A673 (cell line): ENCODE data around the gene USP48. TPM values are rescaled to one million over a fixed set of nuclear protein-coding genes. Genes with fewer than 3 reads are reported as not detected.

Source experiments
- BruUV-seq: library from RNA; stranded (reverse); fragments of 400-500 nt; replicated peaks from 2 replicates; lab custom pipeline; 2021; lab: Mats Ljungman, UMichigan
- CTCF ChIA-PET: fragments of 300-600 bp; sonication (Branson Sonifier 250); formaldehyde crosslinking; loops from one replicate; lab custom pipeline; 2022; ENCODE audit warnings: antibody characterized with exemption; lab: Charles Lee
- POLR2A ChIA-PET: fragments of 300-600 bp; sonication (Branson Sonifier 250); formaldehyde crosslinking; loops from one replicate; lab custom pipeline; 2022; ENCODE audit warnings: antibody characterized with exemption; ENCODE audit not compliant: low non-redundant PET; lab: Charles Lee
- DNase-seq: peaks from one replicate; pipeline ENCODE4 v3.0.0-alpha.2; 2015; ENCODE audit warnings: low spot score
- H3K27ac ChIP-seq: fragments of 200-600 bp; sonication (generic); 2 replicates; pipeline ENCODE4 v1.5.1; 2016; ENCODE audit warnings: mixed run types, low read depth, mild to moderate bottlenecking, mixed read lengths, antibody characterized with exemption, low read length; ENCODE audit not compliant: poor library complexity, severe bottlenecking
- H3K27me3 ChIP-seq: fragments of 200-600 bp; sonication (generic); replicated peaks from 2 replicates; pipeline ENCODE4 v1.6.1; 2017; ENCODE audit warnings: mixed run types, low read depth, mild to moderate bottlenecking, mixed read lengths, antibody characterized with exemption, low read length; ENCODE audit not compliant: insufficient read depth, poor library complexity
- H3K36me3 ChIP-seq: fragments of 200-600 bp; sonication (generic); 2 replicates; pipeline ENCODE4 v1.6.1; 2016; ENCODE audit warnings: mixed run types, mild to moderate bottlenecking, mixed read lengths, antibody characterized with exemption, low read length; ENCODE audit not compliant: insufficient read depth, poor library complexity, severe bottlenecking
- H3K4me1 ChIP-seq: fragments of 200-600 bp; sonication (generic); 2 replicates; pipeline ENCODE4 v1.6.1; 2017; ENCODE audit warnings: mixed run types, mild to moderate bottlenecking, mixed read lengths, antibody characterized with exemption, low read length; ENCODE audit not compliant: insufficient read depth, poor library complexity, severe bottlenecking
- H3K4me3 ChIP-seq: fragments of 200-600 bp; sonication (generic); 2 replicates; pipeline ENCODE4 v1.5.1; 2016; ENCODE audit warnings: low read depth, mixed run types, mild to moderate bottlenecking, mixed read lengths, low read length; ENCODE audit not compliant: poor library complexity, severe bottlenecking
- H3K9me3 ChIP-seq: fragments of 200-600 bp; sonication (generic); 2 replicates; pipeline ENCODE4 v1.6.1; 2016; ENCODE audit warnings: mixed run types, low read depth, mild to moderate bottlenecking, mixed read lengths, antibody characterized with exemption, low read length; ENCODE audit not compliant: poor library complexity, severe bottlenecking
- EZH2 ChIP-seq: fragments of 200-600 bp; sonication (generic); IDR thresholded peaks from 2 replicates; pipeline ENCODE4 v1.6.1; 2017; ENCODE audit warnings: borderline replicate concordance, low read depth, mild to moderate bottlenecking, mixed read lengths, antibody characterized with exemption, low read length; ENCODE audit not compliant: poor library complexity, severe bottlenecking
- intact Hi-C: fragments of 100-400 bp; cut with micrococcal nuclease; formaldehyde crosslinking; loops from one replicate; pipeline ENCODE4 v1.10.0; 2022; ENCODE audit not compliant: unreplicated experiment
- total RNA-seq: library from RNA; stranded (reverse); gene quantifications from 2 replicates; pipeline ENCODE4 v1.2.3, GENCODE V29; 2021
- TF ChIP-seq, protein P1 (sequence below): fragments of 300-800, 200-600 bp; sonication (generic); conservative IDR thresholded peaks from 2 replicates; pipeline ENCODE4 v1.5.1; 2017; ENCODE audit warnings: low read depth, mild to moderate bottlenecking, antibody characterized with exemption, low read length, moderate library complexity, mixed read lengths

The USP48 gene
- total RNA-seq, 1 experiment from 2014 or later, result 74.1 TPM

GRCh38 chr1:21761052-21761451 lies 21.9 kb downstream of the USP48 start:
- H3K36me3 ChIP-seq, result peaks cover 4% of the 10 kb centered on the region
- no peak overlapping the region for H3K27ac ChIP-seq
- intact Hi-C loops, result no loop called here
- BruUV-seq, result no TSS peak
- H3K4me1 ChIP-seq, result peaks cover 16% of the 10 kb centered on the region
- POLR2A ChIA-PET, result interaction anchor here (0.9 kb wide), 1 partner anchor 380 kb away, joined by 3 read pairs; no protein-coding TSS in a partner anchor
- no peaks in the 10 kb centered on the region for H3K9me3 ChIP-seq
- no peak overlapping the region for H3K4me3 ChIP-seq
- no peaks in the 10 kb centered on the region for H3K27me3 ChIP-seq
- CTCF ChIA-PET, result no interaction called here
- DNase-seq, result no peak
- TF ChIP-seq EZH2, result no peak
- TF ChIP-seq, protein P1, sequence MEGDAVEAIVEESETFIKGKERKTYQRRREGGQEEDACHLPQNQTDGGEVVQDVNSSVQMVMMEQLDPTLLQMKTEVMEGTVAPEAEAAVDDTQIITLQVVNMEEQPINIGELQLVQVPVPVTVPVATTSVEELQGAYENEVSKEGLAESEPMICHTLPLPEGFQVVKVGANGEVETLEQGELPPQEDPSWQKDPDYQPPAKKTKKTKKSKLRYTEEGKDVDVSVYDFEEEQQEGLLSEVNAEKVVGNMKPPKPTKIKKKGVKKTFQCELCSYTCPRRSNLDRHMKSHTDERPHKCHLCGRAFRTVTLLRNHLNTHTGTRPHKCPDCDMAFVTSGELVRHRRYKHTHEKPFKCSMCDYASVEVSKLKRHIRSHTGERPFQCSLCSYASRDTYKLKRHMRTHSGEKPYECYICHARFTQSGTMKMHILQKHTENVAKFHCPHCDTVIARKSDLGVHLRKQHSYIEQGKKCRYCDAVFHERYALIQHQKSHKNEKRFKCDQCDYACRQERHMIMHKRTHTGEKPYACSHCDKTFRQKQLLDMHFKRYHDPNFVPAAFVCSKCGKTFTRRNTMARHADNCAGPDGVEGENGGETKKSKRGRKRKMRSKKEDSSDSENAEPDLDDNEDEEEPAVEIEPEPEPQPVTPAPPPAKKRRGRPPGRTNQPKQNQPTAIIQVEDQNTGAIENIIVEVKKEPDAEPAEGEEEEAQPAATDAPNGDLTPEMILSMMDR, result no peak

- TF ChIP-seq EZH2, result no peak
- TF ChIP-seq, protein P1, result no peak
- CTCF ChIA-PET, result no interaction called here
- DNase-seq, result no peak
- Histone ChIP-seq H3K9me3 (no peaks in the 10 kb centered on the region), H3K4me3 (no peak overlapping the region), H3K4me1 (peaks cover 4% of the 10 kb centered on the region), H3K27me3 (no peaks in the 10 kb centered on the region), H3K27ac (no peak overlapping the region), H3K36me3 (peaks cover 16% of the 10 kb centered on the region)
- intact Hi-C loops, result no loop called here
- no TSS peak for BruUV-seq
- POLR2A ChIA-PET, result no interaction called here
These were observed 23.1 kb downstream of the USP48 start for GRCh38 chr1:21759818-21760217.

GRCh38 chr1:21759182-21759581 lies 23.8 kb downstream of the USP48 start:
- ChIA-PET POLR2A (no interaction called here), CTCF (no interaction called here)
- no peak for TF ChIP-seq EZH2
- no TSS peak for BruUV-seq
- peaks cover 22% of the 10 kb centered on the region for H3K36me3 ChIP-seq
- H3K4me3 ChIP-seq, result no peak overlapping the region
- H3K27ac ChIP-seq, result no peak overlapping the region
- DNase-seq, result no peak
- intact Hi-C loops, result no loop called here
- no peaks in the 10 kb centered on the region for H3K27me3 ChIP-seq
- no peaks in the 10 kb centered on the region for H3K4me1 ChIP-seq
- H3K9me3 ChIP-seq, result no peaks in the 10 kb centered on the region

DNA sequence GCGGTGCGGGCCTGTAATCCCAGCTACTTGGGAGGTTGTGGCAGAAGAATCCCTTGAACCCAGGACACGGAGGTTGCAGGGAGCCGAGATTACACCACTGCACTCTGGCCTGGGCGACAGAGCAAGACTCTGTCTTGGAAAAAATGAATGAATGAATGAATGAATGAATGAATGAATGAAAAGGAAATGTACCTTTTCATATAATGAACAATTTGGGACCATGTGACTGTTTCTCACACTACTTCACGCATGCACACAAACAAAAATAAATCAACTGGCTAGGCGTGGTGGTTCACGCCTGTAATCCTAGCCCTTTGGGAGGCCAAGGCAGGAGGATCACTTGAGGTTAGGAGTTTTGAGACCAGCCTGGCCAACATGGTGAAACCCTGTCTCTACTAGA lies 24.3 kb downstream of the USP48 start:
- Histone ChIP-seq H3K27ac (no peak overlapping the region), H3K4me3 (no peak overlapping the region), H3K36me3 (peaks cover 26% of the 10 kb centered on the region), H3K9me3 (no peaks in the 10 kb centered on the region), H3K27me3 (no peaks in the 10 kb centered on the region), H3K4me1 (no peaks in the 10 kb centered on the region)
- ChIA-PET CTCF (no interaction called here), POLR2A (no interaction called here)
- DNase-seq, result no peak
- intact Hi-C loops, result no loop called here
- no peak for TF ChIP-seq EZH2
- TF ChIP-seq, protein P1, result no peak
- no TSS peak for BruUV-seq
